GM12872 (cell line): ENCODE data around the gene ATP5PD.

ENCODE experiments used
- TF ChIP-seq, protein P1 (sequence below): IDR thresholded peaks from 3 replicates; pipeline ENCODE4 v1.5.1; 2011; ENCODE audit warnings: low read depth, mild to moderate bottlenecking, low read length, moderate library complexity; ENCODE audit not compliant: insufficient read depth

Gene ATP5PD

DNA sequence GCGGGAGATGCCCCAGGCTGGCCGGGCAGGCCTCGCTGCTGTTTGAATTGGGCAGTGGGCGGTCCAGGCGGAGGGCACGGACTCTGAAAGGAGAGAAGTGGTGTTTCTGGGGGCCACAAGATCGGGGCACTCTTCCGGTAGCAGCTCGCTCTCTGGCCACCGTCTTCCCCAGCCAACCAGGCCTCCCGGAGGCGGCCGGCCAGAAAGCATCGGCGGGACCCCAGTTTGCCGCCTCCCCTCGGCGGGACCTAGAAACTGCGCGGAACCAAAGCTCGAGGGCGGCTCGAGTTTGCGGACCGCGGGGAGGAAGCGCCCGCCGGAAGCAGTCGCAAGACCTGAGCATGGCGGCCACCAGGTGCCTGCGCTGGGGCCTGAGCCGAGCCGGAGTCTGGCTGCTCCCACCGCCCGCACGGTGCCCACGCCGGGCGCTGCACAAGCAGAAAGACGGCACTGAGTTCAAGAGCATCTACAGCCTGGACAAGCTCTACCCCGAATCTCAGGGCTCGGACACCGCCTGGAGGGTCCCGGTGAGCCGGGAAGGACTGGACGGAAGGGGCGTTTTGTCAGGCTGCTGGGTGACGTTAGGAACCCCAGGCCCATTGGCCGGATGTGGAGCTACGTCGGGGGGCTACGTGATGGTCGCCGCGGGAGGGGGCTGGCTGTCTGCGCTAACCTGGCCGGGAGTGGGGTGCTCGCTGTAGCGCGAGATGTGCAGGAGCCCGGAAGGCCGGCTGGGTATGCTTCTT is 34.2 kb downstream of the ATP5PD start, which contains the start of gene MRPL58:
Gene MRPL58, plus strand, starts transcription at position 325 of the 746 bp plus-strand sequence. Its CDS starts 17 bp downstream, at position 342.
- TF ChIP-seq, protein P1, sequence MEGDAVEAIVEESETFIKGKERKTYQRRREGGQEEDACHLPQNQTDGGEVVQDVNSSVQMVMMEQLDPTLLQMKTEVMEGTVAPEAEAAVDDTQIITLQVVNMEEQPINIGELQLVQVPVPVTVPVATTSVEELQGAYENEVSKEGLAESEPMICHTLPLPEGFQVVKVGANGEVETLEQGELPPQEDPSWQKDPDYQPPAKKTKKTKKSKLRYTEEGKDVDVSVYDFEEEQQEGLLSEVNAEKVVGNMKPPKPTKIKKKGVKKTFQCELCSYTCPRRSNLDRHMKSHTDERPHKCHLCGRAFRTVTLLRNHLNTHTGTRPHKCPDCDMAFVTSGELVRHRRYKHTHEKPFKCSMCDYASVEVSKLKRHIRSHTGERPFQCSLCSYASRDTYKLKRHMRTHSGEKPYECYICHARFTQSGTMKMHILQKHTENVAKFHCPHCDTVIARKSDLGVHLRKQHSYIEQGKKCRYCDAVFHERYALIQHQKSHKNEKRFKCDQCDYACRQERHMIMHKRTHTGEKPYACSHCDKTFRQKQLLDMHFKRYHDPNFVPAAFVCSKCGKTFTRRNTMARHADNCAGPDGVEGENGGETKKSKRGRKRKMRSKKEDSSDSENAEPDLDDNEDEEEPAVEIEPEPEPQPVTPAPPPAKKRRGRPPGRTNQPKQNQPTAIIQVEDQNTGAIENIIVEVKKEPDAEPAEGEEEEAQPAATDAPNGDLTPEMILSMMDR: peak; percentile 34; the same call in 1 of the 3 replicates

DNA sequence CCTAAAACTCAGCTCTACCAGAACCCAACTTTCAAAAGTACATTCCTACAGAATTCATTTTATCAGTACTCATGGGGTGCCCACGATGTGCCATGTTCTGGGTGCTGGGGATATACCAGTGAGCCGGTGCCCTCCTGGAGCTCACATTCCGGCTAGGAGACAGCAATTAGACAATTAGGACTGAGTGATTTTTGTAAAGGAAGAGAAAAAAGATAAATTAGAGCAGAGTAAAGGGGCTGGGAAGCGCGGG is 34.7 kb downstream of the ATP5PD start:
- TF ChIP-seq, protein P1: no peak

DNA sequence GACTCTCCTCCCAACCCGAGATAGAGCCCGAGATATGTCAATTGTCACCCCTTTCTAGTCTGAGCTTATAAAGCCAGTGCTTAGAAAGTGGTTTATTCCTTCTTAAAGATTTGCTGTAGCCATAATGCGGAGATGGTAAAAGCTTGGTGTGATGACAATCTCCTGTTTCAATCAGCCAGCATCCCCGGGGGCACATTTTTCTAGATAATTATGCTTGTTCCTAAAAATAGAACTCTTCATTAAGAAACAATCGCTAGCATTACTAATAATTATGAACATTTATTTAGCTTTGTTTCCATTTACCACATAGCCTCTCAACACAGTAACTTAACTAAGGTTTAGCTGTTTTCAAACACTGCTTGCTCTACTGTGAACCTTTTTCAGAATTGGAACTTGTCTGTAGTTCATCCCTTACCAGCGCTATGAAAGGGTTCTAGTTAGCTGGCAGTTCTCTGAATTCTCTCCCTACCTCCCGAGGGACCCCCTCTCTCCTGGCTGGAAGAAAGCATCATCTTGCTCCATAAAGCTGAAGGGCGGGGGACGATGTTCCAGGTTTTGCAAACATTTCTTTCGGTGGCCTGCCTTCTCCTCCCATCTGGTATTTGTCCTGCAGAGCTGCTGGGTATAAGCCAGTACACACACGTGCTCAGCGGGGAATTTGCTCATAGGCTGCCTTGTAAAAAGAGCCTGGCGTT is 35.2 kb downstream of the ATP5PD start:
- TF ChIP-seq, protein P1: no peak

DNA sequence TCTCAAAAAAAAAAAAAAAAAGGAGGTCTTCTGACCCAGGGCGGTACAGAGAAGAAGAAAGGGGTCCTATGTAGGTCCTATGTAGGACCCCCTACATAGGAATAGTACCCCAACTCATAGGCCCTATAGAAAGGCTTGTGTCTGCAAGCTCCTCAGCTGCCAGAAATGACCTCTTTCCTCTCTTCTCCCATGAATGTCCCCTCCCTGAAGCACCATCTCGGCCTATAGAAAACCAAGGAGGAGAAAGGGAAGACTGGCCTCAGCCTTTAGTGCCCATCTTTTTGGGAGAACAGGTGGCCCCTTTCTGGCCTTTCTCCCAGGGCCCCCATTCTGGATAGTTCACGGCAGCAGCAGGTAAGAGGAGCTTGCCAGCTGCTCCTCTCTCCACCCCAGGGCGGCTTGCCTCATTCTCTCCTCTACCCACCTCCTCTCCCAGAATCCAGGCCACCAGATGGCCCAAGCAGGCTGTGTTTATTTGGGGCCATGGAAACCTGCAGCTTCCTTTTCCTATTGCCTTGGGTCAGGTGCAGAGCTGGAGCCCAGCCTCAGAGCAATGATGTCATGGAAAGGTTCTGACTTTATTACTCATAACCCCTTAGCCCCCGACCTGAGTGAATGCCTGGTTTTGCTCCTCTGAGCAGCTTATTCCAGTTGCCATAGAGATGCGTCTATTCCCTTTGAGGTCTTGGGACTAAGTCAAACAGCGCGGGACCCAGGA is 35.9 kb downstream of the ATP5PD start:
- TF ChIP-seq, protein P1: no peak

DNA sequence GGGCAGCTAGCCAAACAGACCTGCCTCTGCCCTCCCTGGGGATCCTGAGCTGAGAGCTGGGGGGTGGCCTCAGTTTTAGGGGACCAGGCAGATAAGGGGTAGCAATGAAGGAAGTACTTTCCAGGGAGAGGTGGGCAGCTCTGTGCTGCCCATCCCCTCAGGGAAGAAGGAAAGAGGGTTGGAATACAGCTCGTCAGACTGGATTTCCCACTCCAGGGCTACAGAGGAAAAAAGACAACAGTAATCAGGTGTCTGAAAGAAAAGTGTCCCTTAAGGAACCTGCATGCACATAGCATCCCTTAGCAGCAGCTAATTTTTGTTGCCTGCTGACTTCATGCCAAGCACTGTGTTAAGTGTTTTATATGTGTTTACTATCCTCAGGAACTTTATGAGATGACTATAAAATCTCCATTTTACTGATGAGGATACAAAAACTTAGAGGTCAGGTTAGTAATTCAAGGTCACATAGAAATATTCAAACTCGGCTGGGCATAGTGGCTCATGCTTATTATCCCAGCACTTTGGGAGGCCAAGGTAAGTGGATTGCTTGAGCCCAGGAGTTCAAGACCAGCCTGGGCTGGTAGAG is 37.5 kb downstream of the ATP5PD start:
- TF ChIP-seq, protein P1: no peak

DNA sequence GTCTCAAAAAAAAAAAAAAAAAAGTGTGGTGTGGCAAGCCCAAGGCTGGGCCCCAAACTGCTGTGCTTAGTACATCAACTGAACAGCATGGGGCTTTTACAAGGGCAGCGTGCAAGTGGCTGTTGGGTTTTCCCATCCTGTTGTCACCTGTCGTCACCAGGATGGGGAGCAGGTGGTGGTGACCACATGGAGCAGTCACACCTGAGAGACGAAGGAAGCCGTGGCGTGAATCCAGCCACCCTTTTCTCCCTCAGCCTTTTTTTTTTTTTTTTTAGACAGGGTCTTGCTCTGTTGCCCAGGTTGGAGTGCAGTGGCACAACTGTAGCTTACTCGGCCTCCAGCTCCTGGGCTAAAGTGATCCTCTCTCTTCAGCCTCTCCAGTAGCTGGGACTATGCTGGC is 38.4 kb downstream of the ATP5PD start:
- TF ChIP-seq, protein P1: no peak

DNA sequence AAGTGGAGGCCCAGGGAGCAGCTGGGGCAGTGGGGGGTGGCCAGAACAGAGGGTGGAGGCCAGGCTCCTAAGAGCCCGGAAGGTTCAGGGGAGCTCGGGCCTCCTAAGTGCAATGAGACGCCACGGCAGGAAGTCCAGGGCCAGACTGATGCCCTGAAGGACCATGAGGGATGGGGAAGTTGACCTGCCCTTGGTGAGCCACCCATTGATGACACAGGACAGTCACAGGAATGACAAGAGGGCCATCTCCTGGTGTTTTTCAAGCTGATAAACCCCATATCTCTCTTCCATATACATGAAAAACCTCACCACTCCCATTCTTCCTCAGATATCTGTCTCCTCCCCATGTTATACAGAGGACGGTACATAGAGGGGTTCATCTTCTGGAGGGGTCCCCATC is 40.1 kb downstream of the ATP5PD start:
- TF ChIP-seq, protein P1: no peak
